GM18870 (cell line): Measurements from ENCODE around the gene DIPK1B.
"Not testable (repeated sequence)": the region's sequence is repeated elsewhere in the genome, so short reads cannot be mapped to it uniquely, and the experiment has no call there.

Experiments used
- ATAC-seq: cut with Tn5 transposase; IDR thresholded peaks from one replicate; pipeline ENCODE4 v1.9.1; 2021; ENCODE audit warnings: moderate library complexity; ENCODE audit not compliant: unreplicated experiment

The DIPK1B gene

DNA sequence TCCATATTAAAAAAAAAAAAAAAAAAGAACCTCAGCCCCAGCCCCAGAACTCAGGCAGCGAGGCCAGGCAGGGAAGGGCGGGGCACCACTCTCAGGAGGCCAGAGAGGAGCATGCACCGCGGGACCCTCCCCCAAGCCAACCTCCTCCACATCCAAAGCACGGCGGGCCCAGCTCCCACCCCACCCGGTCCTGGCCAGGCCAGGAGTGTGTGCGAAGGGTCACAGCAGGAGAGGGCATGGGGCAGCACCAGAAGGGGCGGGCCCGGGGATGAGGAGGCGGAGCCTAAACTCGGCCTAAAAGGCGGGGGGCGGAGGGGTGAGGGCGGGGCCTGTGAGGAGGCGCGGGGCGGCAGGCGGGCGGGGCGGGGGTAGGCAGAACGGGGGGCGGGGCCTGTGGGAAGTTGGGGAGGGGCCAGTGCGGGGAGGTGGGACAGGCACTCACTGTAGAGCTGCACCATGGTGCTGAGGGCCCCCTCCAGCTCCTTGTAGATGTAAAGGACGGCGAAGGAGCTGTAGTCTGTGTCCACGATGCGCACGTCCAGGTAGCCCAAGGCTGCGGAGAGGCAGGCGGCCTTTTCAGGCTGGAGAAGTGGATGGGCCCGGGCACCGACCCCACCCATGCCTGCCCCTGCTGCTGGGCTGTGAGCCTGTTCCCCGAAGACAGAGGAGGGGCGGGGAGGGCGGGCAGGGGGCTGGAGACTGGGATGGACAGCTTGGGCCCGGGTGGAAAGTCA is 50.7 kb downstream of the DIPK1B start:
- no peak for ATAC-seq

DNA sequence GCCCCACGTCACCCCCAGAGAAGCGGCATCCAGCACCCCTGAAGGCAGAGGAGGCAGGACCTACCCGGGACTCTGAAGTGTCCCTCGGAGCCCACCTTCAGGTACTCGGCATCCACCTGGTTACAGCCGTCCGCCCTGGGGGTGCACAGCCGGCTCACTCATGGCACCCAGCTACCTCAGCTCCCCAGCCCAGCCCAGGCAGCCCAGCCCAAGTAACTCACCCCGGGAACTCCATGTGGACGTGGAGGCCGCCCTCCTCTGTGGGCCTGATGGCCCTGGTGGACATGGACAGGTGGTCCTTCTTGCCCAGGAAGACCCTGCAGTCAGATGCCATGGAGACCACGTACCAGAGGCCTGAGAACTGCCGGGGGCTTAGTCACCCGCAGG is 51.3 kb downstream of the DIPK1B start:
- no peak for ATAC-seq

DNA sequence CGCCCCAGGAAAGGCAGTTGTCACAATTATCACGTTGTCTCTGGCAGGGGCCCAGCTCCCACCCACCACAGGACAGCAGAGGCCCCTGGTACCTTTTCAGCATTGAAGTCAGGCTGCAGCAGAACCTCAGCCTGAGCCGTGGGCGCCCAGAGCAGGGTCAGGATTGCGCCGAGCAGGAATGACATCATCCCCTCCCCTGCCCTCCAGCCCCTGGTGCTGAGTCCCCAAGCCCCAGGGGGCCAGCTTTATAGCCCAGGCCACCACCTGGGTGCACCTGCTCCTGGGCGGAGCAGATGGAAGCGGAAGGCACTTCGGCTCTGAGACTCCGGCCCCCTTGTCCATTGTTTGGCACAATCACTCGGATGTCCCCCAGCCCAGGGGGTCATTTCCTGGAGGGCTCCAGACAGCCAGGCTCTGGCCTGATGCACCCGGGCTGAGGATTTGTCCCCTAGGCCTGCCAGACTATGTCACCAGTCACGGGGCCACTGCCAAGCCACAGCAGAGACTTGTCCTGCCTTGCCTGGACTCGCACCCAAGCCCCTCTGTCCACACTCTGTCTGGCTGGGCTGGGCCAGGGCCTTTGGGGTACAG is 52.0 kb downstream of the DIPK1B start, which contains the start of gene LCN15:
Gene LCN15, minus strand, starts transcription at position 218 of the 591 bp plus-strand sequence. Its CDS starts 30 bp downstream, at position 188.
- no peak for ATAC-seq

DNA sequence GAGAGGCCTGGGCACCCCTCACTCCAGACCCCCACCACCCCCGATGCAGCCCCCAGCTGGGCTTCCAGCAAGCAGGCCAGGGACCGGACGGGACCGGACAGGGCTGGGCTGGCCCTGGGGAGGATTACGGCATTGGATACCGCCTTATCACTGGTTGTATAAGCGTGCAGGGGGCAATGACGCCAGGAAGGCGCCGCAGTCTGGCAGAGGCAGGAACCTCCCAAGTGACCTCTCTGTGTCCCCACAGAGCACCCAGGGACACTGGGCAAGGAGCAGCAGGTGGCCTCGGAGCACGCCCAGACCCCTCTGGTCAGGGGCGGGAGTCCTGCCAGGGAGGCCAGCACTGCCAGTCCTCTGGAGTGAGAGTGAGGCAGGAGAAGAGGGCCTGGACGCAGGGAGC is 52.7 kb downstream of the DIPK1B start:
- ATAC-seq: no peak

DNA sequence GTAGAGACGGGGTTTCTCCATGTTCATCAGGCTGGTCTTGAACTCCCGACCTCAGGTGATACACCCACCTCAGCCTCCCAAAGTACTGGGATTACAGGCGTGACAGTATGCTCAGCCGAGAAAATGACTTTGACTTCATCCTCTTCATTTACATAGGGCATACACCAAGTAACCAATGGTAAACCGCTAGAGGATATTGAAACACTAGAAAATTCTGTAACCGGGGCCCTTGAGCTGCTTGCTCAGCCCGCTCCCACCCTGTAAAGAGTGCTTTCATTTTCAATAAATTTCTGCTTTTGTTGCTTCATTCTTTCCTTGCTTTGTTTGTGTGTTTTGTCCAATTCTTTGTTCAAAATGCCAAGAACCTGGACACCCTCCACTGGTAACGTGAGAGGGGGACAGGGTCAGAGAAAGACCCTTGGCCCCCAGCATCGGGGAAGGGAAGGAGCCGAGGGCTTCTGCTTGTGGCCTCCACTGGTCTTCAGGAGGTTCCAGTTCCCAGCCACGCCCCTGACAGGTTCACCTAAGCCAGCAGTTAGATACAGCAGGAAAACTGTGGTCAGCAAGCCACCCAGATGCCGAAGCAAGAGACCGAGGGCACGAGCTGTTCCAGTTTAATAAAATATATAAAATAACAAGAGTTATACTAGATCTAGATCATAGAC is 53.5 kb downstream of the DIPK1B start:
- not testable (repeated sequence) for ATAC-seq

DNA sequence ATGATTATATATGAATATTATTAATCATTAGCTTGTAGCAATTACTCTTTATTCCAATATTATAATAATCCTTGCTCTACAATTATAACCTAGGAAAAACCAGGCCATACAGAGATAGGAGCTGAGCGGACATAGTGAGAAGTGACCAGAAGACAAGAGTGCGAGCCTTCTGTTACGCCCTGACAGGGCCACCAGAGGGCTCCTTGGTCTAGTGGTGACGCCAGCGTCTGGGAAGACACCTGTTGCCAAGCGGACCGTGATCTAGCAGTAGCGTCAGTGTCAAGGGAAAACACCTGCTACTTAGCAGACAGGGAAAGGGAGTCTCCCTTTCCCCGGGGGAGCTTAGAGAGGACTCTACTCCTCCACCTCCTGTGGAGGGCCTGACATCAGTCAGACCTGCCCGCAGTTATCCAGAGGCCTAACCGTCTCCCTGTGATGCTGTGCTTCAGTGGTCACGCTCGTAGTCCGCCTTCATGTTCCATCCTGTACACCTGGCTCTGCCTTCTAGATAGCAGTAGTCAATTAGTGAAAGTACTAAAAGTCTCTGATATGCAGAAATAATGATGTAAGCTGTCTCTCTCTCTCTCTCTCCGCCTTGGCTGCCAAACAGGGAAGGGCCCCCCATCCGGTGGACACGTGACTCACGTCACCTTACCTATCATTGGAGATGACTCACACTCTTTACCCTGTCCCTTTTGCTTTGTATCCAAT is 54.2 kb downstream of the DIPK1B start:
- ATAC-seq: not testable (repeated sequence)

DNA sequence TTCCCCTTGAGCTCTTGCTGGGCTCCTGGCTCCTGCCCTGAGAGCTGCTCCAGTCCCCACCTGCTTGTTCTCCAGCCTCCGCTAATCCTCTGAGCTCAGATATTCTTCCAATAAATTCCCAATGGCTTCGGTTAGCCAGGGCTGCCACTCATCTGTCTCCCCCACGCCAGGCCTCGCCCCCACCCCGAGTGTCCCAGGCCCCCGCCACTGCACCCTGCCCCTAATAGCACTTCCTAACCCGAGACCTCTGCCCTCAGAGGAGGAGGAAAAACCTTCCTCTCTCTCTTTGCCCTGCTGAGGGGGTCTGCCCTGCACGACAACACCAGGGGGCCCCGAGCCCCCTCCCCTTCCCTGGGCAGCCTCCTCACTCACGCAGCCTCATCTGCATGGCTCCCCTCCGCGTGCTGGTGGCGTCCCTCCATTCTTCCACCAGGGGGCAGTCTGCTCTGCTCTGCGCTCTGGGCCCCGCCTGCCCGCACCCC is 57.4 kb downstream of the DIPK1B start:
- no peak for ATAC-seq

DNA sequence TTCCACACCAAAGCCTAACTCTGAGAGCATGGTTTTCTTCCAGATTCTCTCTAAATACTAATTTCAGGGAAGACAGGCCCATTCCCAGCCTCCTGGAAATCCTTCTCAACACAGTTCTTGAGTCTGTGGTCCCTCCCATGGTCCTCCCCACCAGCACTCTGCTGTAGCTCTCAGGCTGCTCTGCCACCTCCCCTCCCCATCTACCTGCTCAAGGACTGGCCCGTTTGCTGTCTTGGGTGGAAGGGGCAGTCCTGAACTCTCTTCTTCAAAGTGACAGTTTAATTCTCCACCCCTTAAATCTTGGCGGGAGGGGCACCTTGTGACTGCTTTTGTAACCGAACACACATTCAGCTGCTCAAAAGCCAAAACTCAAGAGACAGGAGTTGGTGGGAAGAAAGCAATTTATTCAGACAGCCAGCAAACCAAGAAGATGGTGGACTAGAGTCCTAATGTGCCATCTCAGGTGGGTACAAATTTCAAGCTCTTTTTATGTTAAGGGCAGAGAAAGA is 59.6 kb downstream of the DIPK1B start:
- ATAC-seq: no peak

DNA sequence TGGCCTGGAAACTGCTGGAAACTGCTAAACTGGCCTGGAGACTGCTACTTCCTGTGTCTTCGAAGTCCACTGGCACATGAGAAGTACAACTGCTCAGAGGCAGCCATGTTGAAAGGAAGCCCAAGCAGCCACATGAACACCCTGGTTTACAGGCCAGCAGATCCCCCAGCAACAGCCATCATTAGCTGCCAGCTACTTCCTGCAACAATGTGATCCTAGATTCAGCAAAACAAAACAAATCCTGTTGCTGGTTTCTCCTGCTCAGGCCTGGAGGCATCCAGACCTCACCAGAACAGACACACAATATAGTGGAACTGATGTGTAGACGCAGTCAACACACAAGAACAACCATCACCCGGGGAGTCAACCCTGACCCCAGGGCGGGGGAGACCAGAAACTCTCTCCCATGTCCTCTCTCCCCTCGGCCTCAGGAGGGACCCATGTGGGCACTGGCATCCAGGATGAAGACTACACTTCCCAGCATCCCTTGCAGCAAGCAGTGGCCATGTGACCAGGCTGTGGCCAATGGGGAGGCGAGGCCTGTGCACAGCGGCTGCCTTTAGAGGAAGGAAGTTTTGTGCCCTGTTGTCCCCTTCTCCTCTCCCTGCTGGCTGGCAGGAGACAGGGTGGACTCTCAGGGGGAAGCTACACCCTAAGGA is 61.1 kb downstream of the DIPK1B start:
- no peak for ATAC-seq
